Measurements from ENCODE around the gene PPIA.

PPIA gene

GRCh38 chr7:44794331-44794730 is 2.1 kb upstream of the PPIA start:
- no peak for DNase-seq (ENCODE audit: low read depth in 1 of 2, low spot score in 1 of 2)
- H3K27ac ChIP-seq (replicated peaks) = no peak overlapping the region
- H3K4me3 ChIP-seq (replicated peaks; ENCODE audit: insufficient read depth, low read length) = no peak overlapping the region
- H3K27me3 ChIP-seq (ENCODE audit: insufficient read depth, poor library complexity, severe bottlenecking) = no peaks in the 10 kb centered on the region
- no peak for TF ChIP-seq REST (IDR thresholded peaks at IDR 0.05; ENCODE audit: insufficient replicate concordance, low read depth)
- no peak for TF ChIP-seq POLR2AphosphoS5 (IDR thresholded peaks at IDR 0.05; ENCODE audit: low read depth)

GRCh38 chr7:44796034-44796503 is 412 bp upstream of the PPIA start:
- peak overlapping the region; percentile 77 for H3K4me3 ChIP-seq (replicated peaks; ENCODE audit: insufficient read depth, low read length)
- TF ChIP-seq POLR2AphosphoS5 (IDR thresholded peaks at IDR 0.05; ENCODE audit: low read depth) (no peak), SPI1 (IDR thresholded peaks at IDR 0.05; ENCODE audit: borderline replicate concordance, low read depth) (no peak), REST (IDR thresholded peaks at IDR 0.05; ENCODE audit: insufficient replicate concordance, low read depth) (no peak), CTCF (IDR thresholded peaks at IDR 0.05; ENCODE audit: insufficient read depth, low read length) (no peak), GABPA (IDR thresholded peaks at IDR 0.05; ENCODE audit: low read depth) (no peak)
- DNase-seq (ENCODE audit: low read depth in 1 of 2, low spot score in 1 of 2) = peak in 1 of 2 experiments; percentile 75
- peak overlapping the region; percentile 96 for H3K27ac ChIP-seq (replicated peaks)
- no peaks in the 10 kb centered on the region for H3K27me3 ChIP-seq (ENCODE audit: insufficient read depth, poor library complexity, severe bottlenecking)

- DNase-seq (ENCODE audit: low read depth in 1 of 2, low spot score in 1 of 2) = peak; percentile 69 to 88
- Histone ChIP-seq H3K4me3 (replicated peaks; ENCODE audit: insufficient read depth, low read length) (peak overlapping the region; percentile 77), H3K27me3 (ENCODE audit: insufficient read depth, poor library complexity, severe bottlenecking) (no peaks in the 10 kb centered on the region), H3K27ac (replicated peaks) (peak overlapping the region; percentile 96)
- TF ChIP-seq CTCF (IDR thresholded peaks at IDR 0.05; ENCODE audit: insufficient read depth, low read length) (peak; percentile 38), SPI1 (IDR thresholded peaks at IDR 0.05; ENCODE audit: borderline replicate concordance, low read depth) (no peak; the same call in 1 of the 2 replicates), POLR2AphosphoS5 (IDR thresholded peaks at IDR 0.05; ENCODE audit: low read depth) (no peak; the same call in 1 of the 2 replicates), GABPA (IDR thresholded peaks at IDR 0.05; ENCODE audit: low read depth) (no peak), REST (IDR thresholded peaks at IDR 0.05; ENCODE audit: insufficient replicate concordance, low read depth) (no peak)
Measured at GRCh38 chr7:44797329-44798258, 1.1 kb downstream of the PPIA start.

Data from HL-60 (cell line).